Esophagus muscularis mucosa (tissue), 3 donors: ENCODE measurements around the gene TMSB10.

Source experiments
- POLR2A ChIP-seq: fragments of 450-650 bp; IDR thresholded peaks from one replicate; pipeline ENCODE4 v1.6.1; 2017; ENCODE audit warnings: antibody characterized with exemption, moderate library complexity, mild to moderate bottlenecking, low read depth
- TF ChIP-seq, protein P1 (sequence below), 3 experiments: fragments of 200-600 bp in 2 of 3; fragments of 450-650 bp in 1 of 3; sonication (generic) in 2 of 3; IDR thresholded peaks; one replicate each; pipeline ENCODE4 v1.5.1; 2017 to 2019; ENCODE audit warnings: antibody characterized with exemption in 3 of 3, mild to moderate bottlenecking in 2 of 3, moderate library complexity in 1 of 3

DNA sequence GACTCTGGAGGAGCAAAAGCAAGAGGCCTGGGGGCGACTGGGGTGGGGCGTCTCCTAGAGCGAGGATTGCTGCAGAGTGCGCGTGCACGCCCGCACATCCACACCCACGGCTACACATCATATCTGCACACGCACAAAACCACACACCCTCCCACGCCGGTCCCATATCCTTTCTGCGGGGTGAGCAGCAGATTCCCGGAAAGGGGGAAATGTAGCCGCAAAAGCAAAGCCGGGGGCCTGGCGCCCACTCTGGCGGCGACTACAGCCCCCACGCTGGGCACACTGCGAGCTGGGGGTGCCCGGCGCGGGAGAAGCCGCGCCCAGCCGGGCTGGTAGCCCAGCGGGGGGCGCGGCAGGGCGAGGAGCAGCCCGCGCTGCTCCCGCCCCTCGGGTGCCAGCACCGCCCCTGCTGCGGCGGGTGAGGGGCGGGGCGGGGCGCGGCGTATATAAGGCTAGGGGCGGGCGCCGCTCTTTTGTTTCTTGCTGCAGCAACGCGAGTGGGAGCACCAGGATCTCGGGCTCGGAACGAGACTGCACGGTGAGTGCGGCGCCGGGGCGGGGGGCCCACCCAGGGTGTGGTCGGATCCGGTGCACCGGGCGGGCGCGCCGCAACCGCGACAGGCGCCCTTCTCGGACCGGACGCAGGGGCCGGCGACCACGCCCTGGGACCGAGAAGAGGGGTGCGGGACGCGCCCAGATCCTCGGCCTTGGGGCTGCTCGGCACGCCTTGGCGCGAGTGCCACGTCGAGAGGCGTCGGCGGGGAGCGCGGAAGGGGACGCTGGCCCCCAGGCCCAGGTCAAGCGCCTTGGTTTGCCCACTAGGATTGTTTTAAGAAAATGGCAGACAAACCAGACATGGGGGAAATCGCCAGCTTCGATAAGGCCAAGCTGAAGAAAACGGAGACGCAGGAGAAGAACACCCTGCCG lies at the start of gene TMSB10:
- TF ChIP-seq, protein P1, sequence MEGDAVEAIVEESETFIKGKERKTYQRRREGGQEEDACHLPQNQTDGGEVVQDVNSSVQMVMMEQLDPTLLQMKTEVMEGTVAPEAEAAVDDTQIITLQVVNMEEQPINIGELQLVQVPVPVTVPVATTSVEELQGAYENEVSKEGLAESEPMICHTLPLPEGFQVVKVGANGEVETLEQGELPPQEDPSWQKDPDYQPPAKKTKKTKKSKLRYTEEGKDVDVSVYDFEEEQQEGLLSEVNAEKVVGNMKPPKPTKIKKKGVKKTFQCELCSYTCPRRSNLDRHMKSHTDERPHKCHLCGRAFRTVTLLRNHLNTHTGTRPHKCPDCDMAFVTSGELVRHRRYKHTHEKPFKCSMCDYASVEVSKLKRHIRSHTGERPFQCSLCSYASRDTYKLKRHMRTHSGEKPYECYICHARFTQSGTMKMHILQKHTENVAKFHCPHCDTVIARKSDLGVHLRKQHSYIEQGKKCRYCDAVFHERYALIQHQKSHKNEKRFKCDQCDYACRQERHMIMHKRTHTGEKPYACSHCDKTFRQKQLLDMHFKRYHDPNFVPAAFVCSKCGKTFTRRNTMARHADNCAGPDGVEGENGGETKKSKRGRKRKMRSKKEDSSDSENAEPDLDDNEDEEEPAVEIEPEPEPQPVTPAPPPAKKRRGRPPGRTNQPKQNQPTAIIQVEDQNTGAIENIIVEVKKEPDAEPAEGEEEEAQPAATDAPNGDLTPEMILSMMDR (IDR thresholded peaks at IDR 0.05): peak in 2 of 3 experiments; percentile 9 to 27
- TF ChIP-seq POLR2A: peak; percentile 93
